KMS-11 (cell line): Measurements from ENCODE around the gene ZNF423.

Source experiments
- H2AFZ ChIP-seq: fragments of 200-600 bp; sonication (generic); 2 replicates; pipeline ENCODE4 v1.6.1; 2016; ENCODE audit warnings: antibody characterized with exemption, mixed run types, low read depth
- H3K27ac ChIP-seq: fragments of 200-600 bp; sonication (generic); 2 replicates; pipeline ENCODE4 v1.6.1; 2016; ENCODE audit warnings: mild to moderate bottlenecking, mixed run types
- H3K27me3 ChIP-seq: fragments of 200-600 bp; sonication (generic); 2 replicates; pipeline ENCODE4 v1.6.1; 2017; ENCODE audit warnings: mild to moderate bottlenecking, low read depth, mixed run types, moderate library complexity; ENCODE audit not compliant: insufficient read depth
- H3K36me3 ChIP-seq: fragments of 200-600 bp; sonication (generic); 2 replicates; pipeline ENCODE4 v1.6.1; 2017; ENCODE audit warnings: mild to moderate bottlenecking, mixed run types; ENCODE audit not compliant: insufficient read depth
- H3K4me1 ChIP-seq: fragments of 200-600 bp; sonication (generic); 2 replicates; pipeline ENCODE4 v1.6.1; 2016; ENCODE audit warnings: mild to moderate bottlenecking, low read depth, mixed run types; ENCODE audit not compliant: poor library complexity, severe bottlenecking
- H3K4me2 ChIP-seq: fragments of 200-600 bp; sonication (generic); 2 replicates; pipeline ENCODE4 v1.7.0; 2016; ENCODE audit warnings: mild to moderate bottlenecking, mixed run types
- H3K4me3 ChIP-seq: fragments of 200-600 bp; sonication (generic); IDR thresholded peaks from 2 replicates; pipeline ENCODE4 v1.6.1; 2017; ENCODE audit warnings: low read depth, low read length, mixed read lengths; ENCODE audit not compliant: insufficient read depth
- H3K79me2 ChIP-seq: fragments of 200-600 bp; sonication (generic); 2 replicates; pipeline ENCODE4 v1.6.1; 2016; ENCODE audit warnings: low read depth, mixed run types; ENCODE audit not compliant: insufficient read depth
- H3K9ac ChIP-seq: fragments of 200-600 bp; sonication (generic); 2 replicates; pipeline ENCODE4 v1.6.1; 2016; ENCODE audit warnings: mild to moderate bottlenecking, mixed run types
- H4K20me1 ChIP-seq: fragments of 200-600 bp; sonication (generic); 2 replicates; pipeline ENCODE4 v1.6.1; 2016; ENCODE audit warnings: mild to moderate bottlenecking, mixed run types; ENCODE audit not compliant: insufficient read depth
- TF ChIP-seq, protein P1 (sequence below): fragments of 200-600 bp; sonication (generic); conservative IDR thresholded peaks from 2 replicates; pipeline ENCODE4 v1.6.1; 2017; ENCODE audit warnings: low read depth, mild to moderate bottlenecking, antibody characterized with exemption, low read length, moderate library complexity, mixed read lengths

ZNF423 gene

GRCh38 chr16:49855822-49856671, at the start of gene ZNF423:
ZNF423 (minus strand) TSS chr16:49856112; CDS start chr16:49855774, 338 bp downstream.
- Histone ChIP-seq H2AFZ (peak within 1 kb of the TSS; percentile 79), H4K20me1 (no peaks in the 10 kb centered on the region), H3K27ac (no peak within 1 kb of the TSS)

GRCh38 chr16:49904348-49905062, 48.6 kb upstream of the ZNF423 start:
- Histone ChIP-seq H3K27ac (no peak overlapping the region), H3K27me3 (no peaks in the 10 kb centered on the region)

More at GRCh38 chr16:49855822-49856671, at the start of gene ZNF423:
- Histone ChIP-seq H3K27me3 (peaks cover 12% of the 10 kb centered on the region; the same call in 1 of the 2 replicates), H3K4me1 (peaks cover 4% of the 10 kb centered on the region), H3K4me2 (peak within 1 kb of the TSS; percentile 84), H3K9ac (peak within 1 kb of the TSS; percentile 42; the same call in 1 of the 2 replicates), H3K36me3 (no peaks in the 10 kb centered on the region), H3K4me3 (no peak within 1 kb of the TSS), H3K79me2 (no peaks in the 10 kb centered on the region)
- TF ChIP-seq, protein P1, sequence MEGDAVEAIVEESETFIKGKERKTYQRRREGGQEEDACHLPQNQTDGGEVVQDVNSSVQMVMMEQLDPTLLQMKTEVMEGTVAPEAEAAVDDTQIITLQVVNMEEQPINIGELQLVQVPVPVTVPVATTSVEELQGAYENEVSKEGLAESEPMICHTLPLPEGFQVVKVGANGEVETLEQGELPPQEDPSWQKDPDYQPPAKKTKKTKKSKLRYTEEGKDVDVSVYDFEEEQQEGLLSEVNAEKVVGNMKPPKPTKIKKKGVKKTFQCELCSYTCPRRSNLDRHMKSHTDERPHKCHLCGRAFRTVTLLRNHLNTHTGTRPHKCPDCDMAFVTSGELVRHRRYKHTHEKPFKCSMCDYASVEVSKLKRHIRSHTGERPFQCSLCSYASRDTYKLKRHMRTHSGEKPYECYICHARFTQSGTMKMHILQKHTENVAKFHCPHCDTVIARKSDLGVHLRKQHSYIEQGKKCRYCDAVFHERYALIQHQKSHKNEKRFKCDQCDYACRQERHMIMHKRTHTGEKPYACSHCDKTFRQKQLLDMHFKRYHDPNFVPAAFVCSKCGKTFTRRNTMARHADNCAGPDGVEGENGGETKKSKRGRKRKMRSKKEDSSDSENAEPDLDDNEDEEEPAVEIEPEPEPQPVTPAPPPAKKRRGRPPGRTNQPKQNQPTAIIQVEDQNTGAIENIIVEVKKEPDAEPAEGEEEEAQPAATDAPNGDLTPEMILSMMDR = no peak

DNA sequence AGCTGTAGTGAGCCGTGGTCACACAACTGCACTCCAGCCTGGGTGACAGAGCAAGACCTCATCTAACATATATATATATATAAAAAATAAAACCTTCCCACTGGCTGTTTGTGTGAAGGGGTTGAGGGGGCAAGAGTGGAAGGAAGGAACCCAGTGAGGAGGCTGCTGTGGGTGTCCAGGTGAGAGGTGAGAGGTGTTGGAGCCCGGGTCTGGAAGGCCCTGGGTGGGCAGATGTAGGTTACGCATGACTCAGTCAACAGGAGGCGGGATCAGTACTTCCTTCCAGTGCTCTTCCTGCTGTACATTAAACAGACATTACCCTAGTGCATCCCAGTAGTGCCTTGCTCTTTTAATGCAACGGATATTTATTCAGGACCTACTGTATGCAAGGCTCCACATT, 47.0 kb upstream of the ZNF423 start:
- H3K4me2 ChIP-seq = no peak overlapping the region
- H3K79me2 ChIP-seq = no peaks in the 10 kb centered on the region
- no peaks in the 10 kb centered on the region for H3K27me3 ChIP-seq
- H3K9ac ChIP-seq = no peak overlapping the region
- no peaks in the 10 kb centered on the region for H3K36me3 ChIP-seq
- no peak overlapping the region for H3K4me3 ChIP-seq
- no peak overlapping the region for H3K27ac ChIP-seq
- TF ChIP-seq, protein P1 = no peak
- H3K4me1 ChIP-seq = no peaks in the 10 kb centered on the region
- H2AFZ ChIP-seq = no peak overlapping the region
- no peaks in the 10 kb centered on the region for H4K20me1 ChIP-seq

More at GRCh38 chr16:49904348-49905062, 48.6 kb upstream of the ZNF423 start:
- H3K9ac ChIP-seq = no peak overlapping the region
- H4K20me1 ChIP-seq = no peaks in the 10 kb centered on the region
- H3K4me1 ChIP-seq = no peaks in the 10 kb centered on the region
- H3K36me3 ChIP-seq = no peaks in the 10 kb centered on the region
- TF ChIP-seq, protein P1 = no peak
- no peak overlapping the region for H3K4me2 ChIP-seq
- no peak overlapping the region for H3K4me3 ChIP-seq
- H3K79me2 ChIP-seq = no peaks in the 10 kb centered on the region
- H2AFZ ChIP-seq = no peak overlapping the region

DNA sequence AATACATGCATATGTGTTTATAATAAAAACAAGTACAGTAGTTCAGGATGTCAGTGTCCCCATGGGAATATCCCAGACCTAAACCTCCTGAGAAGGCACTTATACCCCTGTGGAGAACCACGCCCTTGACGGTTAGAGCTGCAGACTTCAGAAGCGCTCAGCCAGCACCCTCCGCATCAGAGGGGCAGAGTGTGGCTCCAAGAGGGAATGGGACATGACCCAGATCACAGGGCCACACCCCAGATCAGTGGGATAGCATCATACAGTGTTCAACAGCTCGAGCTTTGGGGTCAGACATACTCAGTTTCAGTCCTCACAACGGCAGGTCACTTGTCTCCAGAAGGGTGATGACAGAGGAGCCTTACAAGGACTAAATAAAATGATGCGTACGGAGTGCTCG, 45.8 kb upstream of the ZNF423 start:
- no peak overlapping the region for H3K9ac ChIP-seq
- H2AFZ ChIP-seq = no peak overlapping the region
- H3K27me3 ChIP-seq = no peaks in the 10 kb centered on the region
- no peaks in the 10 kb centered on the region for H3K79me2 ChIP-seq
- H3K4me2 ChIP-seq = no peak overlapping the region
- no peak overlapping the region for H3K4me3 ChIP-seq
- TF ChIP-seq, protein P1 = no peak
- no peak overlapping the region for H3K27ac ChIP-seq
- no peaks in the 10 kb centered on the region for H4K20me1 ChIP-seq
- H3K4me1 ChIP-seq = no peaks in the 10 kb centered on the region
- no peaks in the 10 kb centered on the region for H3K36me3 ChIP-seq
